ENCODE measurements around the gene FUBP3.

DNA sequence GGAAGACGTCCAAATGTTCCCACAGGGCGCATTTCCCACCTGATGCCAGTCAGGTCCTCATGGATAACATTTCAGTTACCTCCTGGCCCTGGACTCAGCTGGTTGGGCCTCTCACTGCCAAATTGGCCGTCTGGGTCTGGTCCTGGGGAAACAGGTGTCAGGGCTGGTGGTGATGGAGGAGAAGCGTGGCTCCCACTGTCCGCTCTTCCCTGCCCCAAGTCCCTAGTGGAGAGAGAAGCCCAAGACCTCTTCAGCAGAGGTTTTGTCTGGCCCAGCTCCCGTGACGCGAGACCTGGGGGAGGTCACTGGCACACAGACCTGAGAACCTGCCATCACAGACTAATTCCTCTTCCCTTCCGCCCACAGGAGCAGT lies 57.3 kb downstream of the FUBP3 start:
- TF ChIP-seq, protein P1, sequence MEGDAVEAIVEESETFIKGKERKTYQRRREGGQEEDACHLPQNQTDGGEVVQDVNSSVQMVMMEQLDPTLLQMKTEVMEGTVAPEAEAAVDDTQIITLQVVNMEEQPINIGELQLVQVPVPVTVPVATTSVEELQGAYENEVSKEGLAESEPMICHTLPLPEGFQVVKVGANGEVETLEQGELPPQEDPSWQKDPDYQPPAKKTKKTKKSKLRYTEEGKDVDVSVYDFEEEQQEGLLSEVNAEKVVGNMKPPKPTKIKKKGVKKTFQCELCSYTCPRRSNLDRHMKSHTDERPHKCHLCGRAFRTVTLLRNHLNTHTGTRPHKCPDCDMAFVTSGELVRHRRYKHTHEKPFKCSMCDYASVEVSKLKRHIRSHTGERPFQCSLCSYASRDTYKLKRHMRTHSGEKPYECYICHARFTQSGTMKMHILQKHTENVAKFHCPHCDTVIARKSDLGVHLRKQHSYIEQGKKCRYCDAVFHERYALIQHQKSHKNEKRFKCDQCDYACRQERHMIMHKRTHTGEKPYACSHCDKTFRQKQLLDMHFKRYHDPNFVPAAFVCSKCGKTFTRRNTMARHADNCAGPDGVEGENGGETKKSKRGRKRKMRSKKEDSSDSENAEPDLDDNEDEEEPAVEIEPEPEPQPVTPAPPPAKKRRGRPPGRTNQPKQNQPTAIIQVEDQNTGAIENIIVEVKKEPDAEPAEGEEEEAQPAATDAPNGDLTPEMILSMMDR (IDR thresholded peaks at IDR 0.05) = no peak
- no peak for TF ChIP-seq POLR2A (IDR thresholded peaks at IDR 0.05)

Data from uterus (tissue), 2 donors.